K562 (cell line): ENCODE data around the gene ZNF692. TPM values are rescaled to one million over a fixed set of nuclear protein-coding genes. Genes with fewer than 3 reads are reported as not detected.

Experiments used
- CAMTA2 ChIP-seq: fragments of 250-450 bp; sonication (Bioruptor Pico); conservative IDR thresholded peaks from 2 replicates; pipeline ENCODE4 v1.5.1; 2022
- CEBPG ChIP-seq, 3 experiments: fragments of 200-800 bp in 1 of 3; sonication (Bioruptor generic) in 1 of 3; sonication (generic) in 1 of 3; formaldehyde crosslinking in 1 of 3; IDR thresholded peaks in 2 of 3; conservative IDR thresholded peaks in 1 of 3; 2 replicates each; pipeline versions ENCODE4 v1.6.1 to v1.8.0; 2016 to 2022; ENCODE audit warnings: missing compliant biosample characterization in 2 of 3, missing genetic modification characterization in 2 of 3, mild to moderate bottlenecking in 1 of 3, missing genetic modification reagents in 1 of 3
- CHD1 ChIP-seq: fragments of 200-600 bp; sonication (generic); IDR thresholded peaks from one replicate; pipeline ENCODE4 v1.6.1; 2012; ENCODE audit warnings: mild to moderate bottlenecking, moderate library complexity, low read length, inconsistent platforms
- COPS2 ChIP-seq: fragments of 450-650 bp; conservative IDR thresholded peaks from 2 replicates; pipeline ENCODE4 v1.6.1; 2016; ENCODE audit warnings: mild to moderate bottlenecking, moderate library complexity
- E4F1 ChIP-seq: fragments of 250-450 bp; sonication (Bioruptor Pico); IDR thresholded peaks from 2 replicates; pipeline ENCODE4 v1.5.0; 2021; ENCODE audit warnings: mild to moderate bottlenecking, borderline replicate concordance
- ETS2 ChIP-seq: IDR thresholded peaks from 2 replicates; pipeline ENCODE4 v1.6.1; 2016; ENCODE audit warnings: borderline replicate concordance, missing genetic modification characterization, mild to moderate bottlenecking, moderate library complexity, missing compliant biosample characterization; ENCODE audit not compliant: poor library complexity, severe bottlenecking
- ETV1 ChIP-seq: fragments of 450-650 bp; conservative IDR thresholded peaks from 2 replicates; pipeline ENCODE4 v1.6.1; 2016; ENCODE audit warnings: missing genetic modification characterization, control low read depth, low read depth, missing compliant biosample characterization
- GTF3C2 ChIP-seq: IDR thresholded peaks from 3 replicates; pipeline ENCODE4 v1.6.1; 2011; ENCODE audit warnings: borderline replicate concordance, mild to moderate bottlenecking, moderate library complexity; ENCODE audit not compliant: insufficient read length; ENCODE audit errors: extremely low read depth
- KLF10 ChIP-seq: fragments of 250-450 bp; sonication (Bioruptor Pico); IDR thresholded peaks from 2 replicates; pipeline ENCODE4 v1.6.1; 2021; ENCODE audit warnings: matching md5 sums
- SP1 ChIP-seq: sonication (generic); formaldehyde crosslinking; IDR thresholded peaks from 2 replicates; pipeline ENCODE4 v1.8.1; 2022; ENCODE audit warnings: mild to moderate bottlenecking, missing genetic modification reagents
- TAL1 ChIP-seq: fragments of 450-650 bp; IDR thresholded peaks from 2 replicates; pipeline ENCODE4 v1.6.1; 2016; ENCODE audit warnings: mild to moderate bottlenecking
- THRB ChIP-seq: fragments of 450-650 bp; formaldehyde crosslinking; conservative IDR thresholded peaks from 2 replicates; pipeline ENCODE4 v1.4.0; 2022; ENCODE audit warnings: mild to moderate bottlenecking, missing genetic modification characterization
- ZEB2 ChIP-seq: fragments of 450-650 bp; IDR thresholded peaks from 2 replicates; pipeline ENCODE4 v1.6.1; 2016
- ZNF347 ChIP-seq: fragments of 450-650 bp; formaldehyde crosslinking; IDR thresholded peaks from 2 replicates; pipeline ENCODE4 v1.4.0; 2020; ENCODE audit warnings: low read depth, mild to moderate bottlenecking, moderate library complexity
- ZNF354B ChIP-seq: fragments of 250-450 bp; sonication (Bioruptor Pico); IDR thresholded peaks from 2 replicates; pipeline ENCODE4 v1.4.0; 2020
- ZNF395 ChIP-seq: fragments of 200-800 bp; sonication (Bioruptor generic); IDR thresholded peaks from 2 replicates; pipeline ENCODE4 v1.6.1; 2017; ENCODE audit warnings: missing genetic modification characterization, missing compliant biosample characterization
- ZNF764 ChIP-seq: fragments of 250-450 bp; sonication (Bioruptor Pico); IDR thresholded peaks from 2 replicates; pipeline ENCODE4 v1.4.0; 2020; ENCODE audit warnings: low read depth, mild to moderate bottlenecking, moderate library complexity
- ZNF79 ChIP-seq: fragments of 250-450 bp; sonication (Bioruptor Pico); IDR thresholded peaks from 2 replicates; pipeline ENCODE4 v1.4.0; 2020; ENCODE audit warnings: low read depth, mild to moderate bottlenecking, moderate library complexity
- polyA plus RNA-seq, 8 experiments: library from polyadenylated mRNA; depleted of rRNA in 4 of 8; stranded (reverse) in 5 of 8; unstranded in 3 of 8; fragments of >200 nt; fragmentation: Nextera tagmentation in 2 of 8; fragmentation: Illumina TruSeq in 1 of 8; extraction: Ambion mirVana in 2 of 8; extraction: Trizol in 1 of 8; gene quantifications; 2 replicates each; pipeline versions ENCODE4 v1.2.1 to v1.2.3, GENCODE V29; 2011 to 2014; ENCODE audit warnings: inconsistent platforms in 1 of 8, missing spikeins in 1 of 8
- total RNA-seq, 7 experiments: library from RNA; depleted of rRNA in 6 of 7; stranded (reverse); fragments of >200 nt in 6 of 7; fragmentation: Illumina TruSeq in 2 of 7; extraction: Trizol in 2 of 7; gene quantifications; 2 replicates each; pipeline versions ENCODE4 v1.2.1 to v1.2.3, GENCODE V29; 2011 to 2021; ENCODE audit warnings: low replicate concordance in 1 of 7

ZNF692 gene
- total and polyA plus RNA-seq, 9 of the 15 experiments (the other 6 are each of a cell fraction or from before 2014, with no cell fraction given) = 8.4 to 143 (median 55.9) TPM

- TF ChIP-seq ETV1 (tag) (no peak), ZEB2 (no peak), COPS2 (no peak), ZNF347 (CRISPR knock-in tag) (no peak), TAL1 (no peak), E4F1 (CRISPR knock-in tag) (no peak), ETS2 (tag) (no peak), KLF10 (CRISPR knock-in tag) (no peak), CAMTA2 (CRISPR knock-in tag) (no peak), ZNF79 (no peak), CEBPG (CRISPR knock-in tag; IDR thresholded peaks at IDR 0.05) (0 out of 2 replicates have a peak, but pooled peaks have one; percentile 19), CEBPG (tag; conservative IDR thresholded peaks at IDR 0.05 in 1 of 2, IDR thresholded peaks at IDR 0.05 in 1 of 2) (no peak; a peak in 1 of 4 replicates), CHD1 (no peak), THRB (CRISPR knock-in tag) (no peak), GTF3C2 (peak; percentile 36), SP1 (CRISPR knock-in tag) (no peak), ZNF764 (CRISPR knock-in tag) (no peak), ZNF354B (CRISPR knock-in tag) (no peak), ZNF395 (CRISPR knock-in tag) (no peak)
Observed at GRCh38 chr1:248872752-248873408, 14.0 kb upstream of the ZNF692 start (continued).
